Mesenchymal stem cell (in vitro differentiated cells and primary cell): ENCODE measurements around the gene KCNK15.

ENCODE experiments used
- DNase-seq: peaks from one replicate; pipeline ENCODE4 v3.0.0-alpha.2; 2013
- H2AFZ ChIP-seq: one replicate; pipeline ENCODE4 v1.6.1; 2013; ENCODE audit warnings: low read depth, mild to moderate bottlenecking, control low read depth, inconsistent platforms, low read length, moderate library complexity
- H2AK5ac ChIP-seq: 2 replicates; pipeline ENCODE4 v1.6.1; 2013; ENCODE audit warnings: low read length, moderate library complexity, mild to moderate bottlenecking, inconsistent platforms; ENCODE audit not compliant: severe bottlenecking
- H2BK120ac ChIP-seq: one replicate; pipeline ENCODE4 v1.6.1; 2013; ENCODE audit warnings: low read depth, mild to moderate bottlenecking, inconsistent platforms, low read length, moderate library complexity
- H2BK12ac ChIP-seq, 2 experiments: one replicate each; pipeline ENCODE4 v1.6.1; 2013; ENCODE audit warnings: inconsistent platforms in 2 of 2, low read length in 2 of 2, mild to moderate bottlenecking in 2 of 2, moderate library complexity in 2 of 2, control low read depth in 1 of 2
- H2BK15ac ChIP-seq: one replicate; pipeline ENCODE4 v1.6.1; 2013; ENCODE audit warnings: mild to moderate bottlenecking, low read depth, inconsistent platforms; ENCODE audit not compliant: poor library complexity, severe bottlenecking
- H2BK5ac ChIP-seq: 2 replicates; pipeline ENCODE4 v1.6.1; 2013; ENCODE audit warnings: low read depth, mild to moderate bottlenecking, low read length, control low read depth, inconsistent platforms; ENCODE audit not compliant: poor library complexity, severe bottlenecking
- H3K14ac ChIP-seq, 2 experiments: one replicate each; pipeline ENCODE4 v1.6.1; 2013; ENCODE audit warnings: inconsistent platforms in 2 of 2, low read length in 2 of 2, control low read depth in 1 of 2, mild to moderate bottlenecking in 1 of 2, moderate library complexity in 1 of 2
- H3K18ac ChIP-seq, 2 experiments: one replicate each; pipeline ENCODE4 v1.6.1; 2013; ENCODE audit warnings: inconsistent platforms in 2 of 2, low read length in 2 of 2, control low read depth in 1 of 2, low read depth in 1 of 2, mild to moderate bottlenecking in 1 of 2
- H3K23ac ChIP-seq, 2 experiments: one replicate each; pipeline ENCODE4 v1.6.1; 2013; ENCODE audit warnings: inconsistent platforms in 2 of 2, low read length in 2 of 2, mild to moderate bottlenecking in 2 of 2, moderate library complexity in 2 of 2, control low read depth in 1 of 2
- H3K27ac ChIP-seq: 2 replicates; pipeline ENCODE4 v1.5.1; 2013; ENCODE audit warnings: mild to moderate bottlenecking, moderate library complexity, low read length, control low read depth, inconsistent platforms; ENCODE audit not compliant: poor library complexity, severe bottlenecking
- H3K27me3 ChIP-seq, 2 experiments: 2 replicates each; pipeline versions ENCODE4 v1.6.1 to v1.7.0; 2013; ENCODE audit warnings: low read length in 2 of 2, mild to moderate bottlenecking in 2 of 2, moderate library complexity in 2 of 2, control low read depth in 1 of 2, inconsistent platforms in 1 of 2; ENCODE audit not compliant: control insufficient read depth in 1 of 2, insufficient read depth in 1 of 2
- H3K36me3 ChIP-seq, 2 experiments: 2 replicates each; pipeline versions ENCODE4 v1.6.1 to v1.7.0; 2013; ENCODE audit warnings: low read length in 2 of 2, control low read depth in 1 of 2, inconsistent platforms in 1 of 2, low read depth in 1 of 2, mild to moderate bottlenecking in 1 of 2; ENCODE audit not compliant: insufficient read depth in 2 of 2, control insufficient read depth in 1 of 2
- H3K4ac ChIP-seq, 2 experiments: one replicate each; pipeline ENCODE4 v1.6.1; 2013; ENCODE audit warnings: inconsistent platforms in 2 of 2, low read length in 2 of 2, mild to moderate bottlenecking in 2 of 2, moderate library complexity in 2 of 2, control low read depth in 1 of 2, low read depth in 1 of 2
- H3K4me1 ChIP-seq: 2 replicates; pipeline ENCODE4 v1.6.1; 2013; ENCODE audit warnings: low read depth, low read length, control low read depth; ENCODE audit not compliant: control insufficient read depth, insufficient read depth
- H3K4me2 ChIP-seq: 2 replicates; pipeline ENCODE4 v1.6.1; 2013; ENCODE audit warnings: low read length, mild to moderate bottlenecking, inconsistent platforms; ENCODE audit not compliant: poor library complexity, severe bottlenecking
- H3K4me3 ChIP-seq, 2 experiments: 2 replicates each; pipeline versions ENCODE4 v1.5.1 to v1.7.0; 2013; ENCODE audit warnings: low read length in 2 of 2, mild to moderate bottlenecking in 2 of 2, control low read depth in 1 of 2, low read depth in 1 of 2; ENCODE audit not compliant: insufficient read depth in 1 of 2
- H3K79me1 ChIP-seq: replicated peaks from 2 replicates; pipeline ENCODE4 v1.6.1; 2013; ENCODE audit warnings: mild to moderate bottlenecking, control low read depth, low read length, inconsistent platforms; ENCODE audit not compliant: poor library complexity, severe bottlenecking
- H3K9ac ChIP-seq: 2 replicates; pipeline ENCODE4 v1.7.0; 2013; ENCODE audit warnings: mild to moderate bottlenecking, low read length, moderate library complexity
- H3K9me3 ChIP-seq: 2 replicates; pipeline ENCODE4 v1.7.0; 2013; ENCODE audit warnings: mild to moderate bottlenecking, low read length; ENCODE audit not compliant: control insufficient read depth
- H4K8ac ChIP-seq: one replicate; pipeline ENCODE4 v1.6.1; 2013; ENCODE audit warnings: inconsistent platforms, mild to moderate bottlenecking, low read length, moderate library complexity
- H4K91ac ChIP-seq: one replicate; pipeline ENCODE4 v1.6.1; 2013; ENCODE audit warnings: mild to moderate bottlenecking, low read length, inconsistent platforms
- WGBS: methylation state at CpG from one replicate; pipeline ENCODE4 v1.1.7; 2013; ENCODE audit warnings: mixed read lengths; 5-methylcytosine and 5-hydroxymethylcytosine counted together

Gene KCNK15

GRCh38 chr20:44780226-44780625, 34.6 kb downstream of the KCNK15 start:
- H2BK12ac ChIP-seq = no peak overlapping the region
- no peak overlapping the region for H3K4ac ChIP-seq
- no peak overlapping the region for H3K27ac ChIP-seq
- no peak overlapping the region for H4K8ac ChIP-seq
- no peak overlapping the region for H4K91ac ChIP-seq
- H3K27me3 ChIP-seq = peaks cover 14 to 57% of the 10 kb centered on the region in 2 experiments
- no peak overlapping the region for H3K23ac ChIP-seq
- no peaks in the 10 kb centered on the region for H3K36me3 ChIP-seq
- H3K18ac ChIP-seq = no peak overlapping the region
- H3K14ac ChIP-seq = no peak overlapping the region
- no peak overlapping the region for H3K4me3 ChIP-seq
- H3K9ac ChIP-seq = no peak overlapping the region
- no peaks in the 10 kb centered on the region for H3K79me1 ChIP-seq
- H2BK120ac ChIP-seq = no peak overlapping the region
- H2AK5ac ChIP-seq = no peak overlapping the region
- no peak overlapping the region for H3K4me2 ChIP-seq
- no peak overlapping the region for H2BK15ac ChIP-seq
- H2AFZ ChIP-seq = no peak overlapping the region
- peaks cover 1% of the 10 kb centered on the region for H3K4me1 ChIP-seq
- WGBS = 21% methylated on average over 4 of the region's 5 CpGs
- no peak overlapping the region for H2BK5ac ChIP-seq
- no peaks in the 10 kb centered on the region for H3K9me3 ChIP-seq
- DNase-seq = peak; percentile 57

DNA sequence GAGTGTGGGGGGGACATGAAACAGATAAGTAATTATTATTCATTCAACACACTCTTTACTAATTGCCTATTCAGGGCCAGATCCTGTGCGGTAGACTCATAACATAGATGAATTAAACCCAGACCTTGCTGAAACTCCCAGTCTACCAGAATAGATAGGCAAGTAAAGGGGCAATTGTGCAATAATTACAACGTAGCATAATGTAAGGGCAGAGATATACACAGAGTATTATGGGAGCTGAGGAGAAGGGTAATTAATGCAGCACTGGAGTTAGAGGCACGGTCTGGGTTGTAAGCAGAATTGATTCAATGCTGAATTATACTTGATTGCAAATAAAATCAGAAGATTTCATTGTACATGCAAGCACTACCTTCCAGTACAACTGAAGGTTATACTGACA, 35.5 kb downstream of the KCNK15 start:
- H2BK5ac ChIP-seq = no peak overlapping the region
- H2AFZ ChIP-seq = no peak overlapping the region
- no peak overlapping the region for H3K4me2 ChIP-seq
- H3K14ac ChIP-seq = no peak overlapping the region
- no peak overlapping the region for H4K91ac ChIP-seq
- DNase-seq = no peak
- no peak overlapping the region for H2BK12ac ChIP-seq
- H3K4me3 ChIP-seq = no peak overlapping the region
- H3K9me3 ChIP-seq = no peaks in the 10 kb centered on the region
- H3K27me3 ChIP-seq = peaks cover 14 to 58% of the 10 kb centered on the region in 2 experiments
- H3K4ac ChIP-seq = no peak overlapping the region
- WGBS = 73% methylated on average over 2 of the region's 3 CpGs
- H2BK120ac ChIP-seq = no peak overlapping the region
- no peaks in the 10 kb centered on the region for H3K79me1 ChIP-seq
- H3K9ac ChIP-seq = no peak overlapping the region
- H2BK15ac ChIP-seq = no peak overlapping the region
- no peak overlapping the region for H3K23ac ChIP-seq
- H4K8ac ChIP-seq = no peak overlapping the region
- H3K4me1 ChIP-seq = no peaks in the 10 kb centered on the region
- no peak overlapping the region for H3K27ac ChIP-seq
- no peak overlapping the region for H3K18ac ChIP-seq
- H3K36me3 ChIP-seq = no peaks in the 10 kb centered on the region
- no peak overlapping the region for H2AK5ac ChIP-seq

DNA sequence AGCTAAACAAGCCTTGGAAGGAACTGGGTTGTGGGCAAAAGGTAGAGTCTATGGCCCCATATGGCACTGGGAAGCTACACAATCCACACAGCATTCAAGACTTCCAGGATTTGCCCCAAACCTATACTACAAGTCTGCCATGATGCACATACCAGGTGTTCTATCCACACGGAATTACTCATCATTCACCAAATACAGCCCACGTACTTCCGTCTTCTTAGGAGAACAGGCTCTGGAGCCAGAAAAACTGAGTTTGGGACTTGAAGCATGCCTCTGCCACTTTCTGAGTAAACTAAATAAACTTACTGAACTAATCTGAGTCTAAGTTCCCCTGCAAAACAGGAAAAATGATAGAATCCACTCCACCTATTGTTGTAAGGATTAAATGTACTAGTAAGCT, 36.1 kb downstream of the KCNK15 start:
- H2BK120ac ChIP-seq = no peak overlapping the region
- no peak overlapping the region for H2BK12ac ChIP-seq
- H3K9me3 ChIP-seq = no peaks in the 10 kb centered on the region
- H3K4me2 ChIP-seq = no peak overlapping the region
- H3K4me3 ChIP-seq = no peak overlapping the region
- peaks cover 19 to 58% of the 10 kb centered on the region in 2 experiments for H3K27me3 ChIP-seq
- no peak overlapping the region for H4K8ac ChIP-seq
- H2AK5ac ChIP-seq = no peak overlapping the region
- no peak overlapping the region for H3K23ac ChIP-seq
- no peaks in the 10 kb centered on the region for H3K36me3 ChIP-seq
- WGBS = 90% methylated on average over 3 of the region's 3 CpGs
- H3K18ac ChIP-seq = no peak overlapping the region
- DNase-seq = no peak
- no peaks in the 10 kb centered on the region for H3K4me1 ChIP-seq
- no peak overlapping the region for H2BK15ac ChIP-seq
- H3K27ac ChIP-seq = no peak overlapping the region
- H2AFZ ChIP-seq = no peak overlapping the region
- no peak overlapping the region for H3K4ac ChIP-seq
- H3K79me1 ChIP-seq = no peaks in the 10 kb centered on the region
- no peak overlapping the region for H3K14ac ChIP-seq
- H3K9ac ChIP-seq = no peak overlapping the region
- no peak overlapping the region for H2BK5ac ChIP-seq
- no peak overlapping the region for H4K91ac ChIP-seq

GRCh38 chr20:44784688-44785087, 39.0 kb downstream of the KCNK15 start:
- Histone ChIP-seq H2BK120ac (no peak overlapping the region), H2BK5ac (no peak overlapping the region), H3K4me2 (no peak overlapping the region), H3K36me3 (no peaks in the 10 kb centered on the region), H3K18ac (no peak overlapping the region), H2AK5ac (no peak overlapping the region), H3K79me1 (no peaks in the 10 kb centered on the region), H3K27me3 (peaks cover 36 to 83% of the 10 kb centered on the region in 2 experiments), H3K23ac (no peak overlapping the region), H3K9ac (no peak overlapping the region), H3K4me1 (no peaks in the 10 kb centered on the region), H3K4ac (no peak overlapping the region), H4K91ac (no peak overlapping the region), H2BK12ac (no peak overlapping the region), H4K8ac (no peak overlapping the region), H3K27ac (no peak overlapping the region), H3K9me3 (no peaks in the 10 kb centered on the region), H3K14ac (no peak overlapping the region), H3K4me3 (no peak overlapping the region), H2BK15ac (no peak overlapping the region), H2AFZ (no peak overlapping the region)
- 54% methylated on average over 1 of the region's 1 CpG for WGBS
- no peak for DNase-seq
